WTC11 (cell line): Measurements from ENCODE around the gene GABRG3. TPM values are rescaled to one million over a fixed set of nuclear protein-coding genes. Genes with fewer than 3 reads are reported as not detected.

Experiments
- ATAC-seq: fragments of 200-7000 bp; cut with Tn5 transposase; 2 replicates; pipeline ENCODE4 v1.10.0; 2021; ENCODE audit warnings: mild to moderate bottlenecking, moderate library complexity
- CTCF ChIA-PET: fragments of 300-600 bp; sonication (Branson Sonifier 250); formaldehyde crosslinking; loops from one replicate; lab custom pipeline; 2021; ENCODE audit warnings: antibody characterized with exemption; lab: Charles Lee
- POLR2A ChIA-PET: fragments of 350-600 bp; sonication (Branson Sonifier 250); formaldehyde crosslinking; loops from one replicate; lab custom pipeline; 2021; ENCODE audit warnings: antibody characterized with exemption; lab: Charles Lee
- DNase-seq: peaks from one replicate; pipeline ENCODE4 v3.0.0; 2021; ENCODE audit warnings: low spot score
- H3K27ac Mint-ChIP-seq: 2 replicates; pipeline ENCODE4 v1.8.0; 2021; ENCODE audit warnings: mixed read lengths
- H3K27me3 Mint-ChIP-seq: 2 replicates; pipeline ENCODE4 v1.8.0; 2021; ENCODE audit warnings: low read depth, mild to moderate bottlenecking, moderate library complexity, mixed read lengths
- H3K36me3 Mint-ChIP-seq: 2 replicates; pipeline ENCODE4 v1.8.0; 2021; ENCODE audit warnings: mixed read lengths
- H3K4me1 Mint-ChIP-seq: 2 replicates; pipeline ENCODE4 v1.8.0; 2022; ENCODE audit warnings: mixed read lengths
- H3K4me3 Mint-ChIP-seq: 2 replicates; pipeline ENCODE4 v1.8.0; 2021; ENCODE audit warnings: mild to moderate bottlenecking, moderate library complexity, mixed read lengths
- H3K9me3 Mint-ChIP-seq: 2 replicates; pipeline ENCODE4 v1.8.0; 2021; ENCODE audit warnings: mixed read lengths
- CREM ChIP-seq: sonication (generic); formaldehyde crosslinking; IDR thresholded peaks from 2 replicates; pipeline ENCODE4 v1.8.1; 2022; ENCODE audit warnings: mild to moderate bottlenecking, missing genetic modification reagents, moderate library complexity
- ELF4 ChIP-seq: sonication (generic); formaldehyde crosslinking; IDR thresholded peaks from 2 replicates; pipeline ENCODE4 v1.8.1; 2022; ENCODE audit warnings: low read depth, mild to moderate bottlenecking, moderate library complexity, missing genetic modification reagents
- ETV6 ChIP-seq: sonication (generic); formaldehyde crosslinking; IDR thresholded peaks from 2 replicates; pipeline ENCODE4 v1.8.1; 2022; ENCODE audit warnings: mild to moderate bottlenecking, missing genetic modification reagents
- FOXP1 ChIP-seq: sonication (generic); formaldehyde crosslinking; IDR thresholded peaks from 2 replicates; pipeline ENCODE4 v1.8.0; 2022; ENCODE audit warnings: missing genetic modification reagents, mild to moderate bottlenecking, moderate library complexity, borderline replicate concordance
- GABPB1 ChIP-seq: sonication (generic); formaldehyde crosslinking; IDR thresholded peaks from 2 replicates; pipeline ENCODE4 v1.8.1; 2023; ENCODE audit warnings: mild to moderate bottlenecking, missing genetic modification reagents
- GTF2I ChIP-seq: fragments of 250-450 bp; sonication (Bioruptor Pico); conservative IDR thresholded peaks from 2 replicates; pipeline ENCODE4 v1.4.0; 2021; ENCODE audit warnings: mild to moderate bottlenecking
- HMGA2 ChIP-seq: fragments of 250-450 bp; sonication (Bioruptor Pico); IDR thresholded peaks from 2 replicates; pipeline ENCODE4 v1.4.0; 2021; ENCODE audit warnings: mild to moderate bottlenecking, moderate library complexity
- IRF2 ChIP-seq: sonication (generic); formaldehyde crosslinking; IDR thresholded peaks from 2 replicates; pipeline ENCODE4 v1.8.0; 2022; ENCODE audit warnings: low read depth, missing genetic modification reagents, borderline replicate concordance
- JAZF1 ChIP-seq: fragments of 250-450 bp; sonication (Bioruptor Pico); IDR thresholded peaks from 2 replicates; pipeline ENCODE4 v1.9.0; 2021; ENCODE audit warnings: moderate library complexity, mild to moderate bottlenecking, inconsistent platforms
- NR2C2 ChIP-seq: sonication (generic); formaldehyde crosslinking; IDR thresholded peaks from 2 replicates; pipeline ENCODE4 v1.8.0; 2022; ENCODE audit warnings: mild to moderate bottlenecking, missing genetic modification reagents
- NR3C1 ChIP-seq: sonication (generic); formaldehyde crosslinking; conservative IDR thresholded peaks from 2 replicates; pipeline ENCODE4 v1.8.1; 2023; ENCODE audit warnings: low read depth, mild to moderate bottlenecking, missing genetic modification reagents
- TEAD1 ChIP-seq: sonication (generic); formaldehyde crosslinking; IDR thresholded peaks from 2 replicates; pipeline ENCODE4 v1.8.0; 2022; ENCODE audit warnings: mild to moderate bottlenecking, missing genetic modification reagents
- ZNF219 ChIP-seq: sonication (generic); formaldehyde crosslinking; IDR thresholded peaks from 2 replicates; pipeline ENCODE4 v1.8.0; 2023; ENCODE audit warnings: missing genetic modification reagents, mild to moderate bottlenecking, borderline replicate concordance
- ZNF396 ChIP-seq: fragments of 250-450 bp; sonication (Bioruptor Pico); IDR thresholded peaks from 2 replicates; pipeline ENCODE4 v1.8.0; 2021; ENCODE audit warnings: mild to moderate bottlenecking, moderate library complexity, borderline replicate concordance
- ZNF423 ChIP-seq: fragments of 250-450 bp; sonication (Bioruptor Pico); IDR thresholded peaks from 2 replicates; pipeline ENCODE4 v2.1.2; 2022; ENCODE audit warnings: mild to moderate bottlenecking, moderate library complexity
- total RNA-seq: library from RNA; stranded (reverse); gene quantifications from 3 replicates; pipeline ENCODE4 v1.2.3, GENCODE V29; 2021
- TF ChIP-seq, protein P1 (sequence below): fragments of 250-450 bp; sonication (Bioruptor Pico); IDR thresholded peaks from 2 replicates; pipeline ENCODE4 v1.9.0; 2021; ENCODE audit warnings: moderate library complexity, mild to moderate bottlenecking, inconsistent platforms, borderline replicate concordance
- TF ChIP-seq, protein P2 (sequence below): sonication (generic); formaldehyde crosslinking; IDR thresholded peaks from 2 replicates; pipeline ENCODE4 v1.8.1; 2022; ENCODE audit warnings: low read depth, mild to moderate bottlenecking, moderate library complexity, missing genetic modification reagents, borderline replicate concordance
- TF ChIP-seq, protein P3 (sequence below): fragments of 250-450 bp; sonication (Bioruptor Pico); IDR thresholded peaks from 2 replicates; pipeline ENCODE4 v1.9.0; 2021; ENCODE audit warnings: mild to moderate bottlenecking
- TF ChIP-seq, protein P4 (sequence below): fragments of 200-600 bp; IDR thresholded peaks from 2 replicates; pipeline ENCODE4 v1.8.0; 2022; ENCODE audit warnings: antibody characterized with exemption
- TF ChIP-seq, protein P5 (sequence below): fragments of 250-450 bp; sonication (Bioruptor Pico); IDR thresholded peaks from 2 replicates; pipeline ENCODE4 v2.1.2; 2022; ENCODE audit warnings: mild to moderate bottlenecking, moderate library complexity
- TF ChIP-seq, protein P6 (sequence below): sonication (generic); formaldehyde crosslinking; IDR thresholded peaks from 2 replicates; pipeline ENCODE4 v1.8.0; 2022; ENCODE audit warnings: missing genetic modification reagents

The GABRG3 gene
- total RNA-seq, 1 experiment from 2014 or later = 0.72 TPM

DNA sequence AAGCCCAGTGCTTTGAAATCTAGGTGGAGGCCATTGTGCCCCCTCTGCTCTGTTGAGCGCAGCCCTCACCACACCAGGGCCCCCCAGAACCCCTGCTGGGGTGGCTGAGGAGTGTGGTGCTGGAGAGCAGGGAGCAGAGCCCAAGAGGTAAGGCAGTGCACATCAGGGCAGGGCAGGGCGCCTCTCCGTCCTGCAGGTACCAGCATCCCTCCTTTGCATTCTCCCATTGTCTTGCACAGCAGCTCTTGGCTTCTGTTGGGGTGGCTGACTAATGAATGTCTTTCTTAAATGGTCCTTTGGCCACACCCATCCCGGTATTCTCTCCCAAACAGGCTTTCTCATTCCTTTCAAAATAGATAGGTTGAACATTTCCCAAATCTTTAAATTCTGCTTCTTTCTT, 41.4 kb upstream of the GABRG3 start:
- TF ChIP-seq TEAD1 (no peak), HMGA2 (CRISPR knock-in tag) (no peak), ZNF219 (CRISPR knock-in tag) (no peak), NR3C1 (CRISPR knock-in tag) (no peak), GABPB1 (CRISPR knock-in tag) (no peak), NR2C2 (CRISPR knock-in tag) (no peak)
- TF ChIP-seq, protein P1, sequence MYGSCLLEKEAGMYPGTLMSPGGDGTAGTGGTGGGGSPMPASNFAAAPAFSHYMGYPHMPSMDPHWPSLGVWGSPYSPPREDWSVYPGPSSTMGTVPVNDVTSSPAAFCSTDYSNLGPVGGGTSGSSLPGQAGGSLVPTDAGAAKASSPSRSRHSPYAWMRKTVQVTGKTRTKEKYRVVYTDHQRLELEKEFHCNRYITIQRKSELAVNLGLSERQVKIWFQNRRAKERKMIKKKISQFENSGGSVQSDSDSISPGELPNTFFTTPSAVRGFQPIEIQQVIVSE (CRISPR knock-in tag) = no peak
- TF ChIP-seq, protein P2, sequence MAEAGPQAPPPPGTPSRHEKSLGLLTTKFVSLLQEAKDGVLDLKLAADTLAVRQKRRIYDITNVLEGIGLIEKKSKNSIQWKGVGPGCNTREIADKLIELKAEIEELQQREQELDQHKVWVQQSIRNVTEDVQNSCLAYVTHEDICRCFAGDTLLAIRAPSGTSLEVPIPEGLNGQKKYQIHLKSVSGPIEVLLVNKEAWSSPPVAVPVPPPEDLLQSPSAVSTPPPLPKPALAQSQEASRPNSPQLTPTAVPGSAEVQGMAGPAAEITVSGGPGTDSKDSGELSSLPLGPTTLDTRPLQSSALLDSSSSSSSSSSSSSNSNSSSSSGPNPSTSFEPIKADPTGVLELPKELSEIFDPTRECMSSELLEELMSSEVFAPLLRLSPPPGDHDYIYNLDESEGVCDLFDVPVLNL (CRISPR knock-in tag) = no peak
- TF ChIP-seq, protein P3, sequence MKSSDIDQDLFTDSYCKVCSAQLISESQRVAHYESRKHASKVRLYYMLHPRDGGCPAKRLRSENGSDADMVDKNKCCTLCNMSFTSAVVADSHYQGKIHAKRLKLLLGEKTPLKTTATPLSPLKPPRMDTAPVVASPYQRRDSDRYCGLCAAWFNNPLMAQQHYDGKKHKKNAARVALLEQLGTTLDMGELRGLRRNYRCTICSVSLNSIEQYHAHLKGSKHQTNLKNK (CRISPR knock-in tag) = no peak
- Mint-ChIP-seq H3K27me3 (no peaks in the 10 kb centered on the region), H3K27ac (no peak overlapping the region), H3K9me3 (no peaks in the 10 kb centered on the region), H3K4me3 (no peak overlapping the region), H3K36me3 (no peaks in the 10 kb centered on the region; the same call in 1 of the 2 replicates), H3K4me1 (peaks cover 2% of the 10 kb centered on the region; the same call in 1 of the 2 replicates)
- DNase-seq (no peak), ATAC-seq (peak; percentile 60)
- ChIA-PET CTCF (interaction anchor here (1.1 to 2.1 kb wide), 2 partner anchors 38 to 39 kb away, joined by 3 to 6 read pairs; no protein-coding TSS in a partner anchor), POLR2A (interaction anchor here (0.6 to 1.1 kb wide), 2 partner anchors 10 to 115 kb away, joined by 3 read pairs; no protein-coding TSS in a partner anchor)

DNA sequence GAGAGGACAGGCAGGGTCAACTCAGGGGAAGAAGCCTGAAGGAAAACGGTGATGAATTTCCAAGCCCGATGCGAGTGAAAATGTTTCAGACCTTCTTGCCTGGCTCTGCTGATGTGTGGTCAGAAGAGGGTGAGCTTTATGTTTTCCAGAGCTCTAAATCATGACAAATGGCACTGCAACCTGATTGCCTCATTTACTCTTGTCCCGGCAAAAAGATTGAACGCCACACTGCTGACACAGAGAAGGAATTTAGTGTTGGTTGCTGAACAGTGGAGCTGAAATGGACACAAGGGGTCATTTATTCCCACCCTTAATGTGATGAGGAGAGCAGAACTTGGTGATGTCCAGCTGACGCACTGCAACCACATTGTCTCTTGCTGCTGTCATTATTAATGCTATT, 36.1 kb upstream of the GABRG3 start:
- H3K36me3 Mint-ChIP-seq = no peaks in the 10 kb centered on the region; the same call in none of the 2 replicates
- H3K9me3 Mint-ChIP-seq = no peaks in the 10 kb centered on the region
- H3K27ac Mint-ChIP-seq = no peak overlapping the region
- ChIA-PET CTCF (interaction anchor here (1.3 kb wide), 1 partner anchor 44 kb away, joined by 3 read pairs; no protein-coding TSS in a partner anchor), POLR2A (no interaction called here)
- no peaks in the 10 kb centered on the region for H3K27me3 Mint-ChIP-seq
- ATAC-seq (no peak), DNase-seq (no peak)
- H3K4me1 Mint-ChIP-seq = no peaks in the 10 kb centered on the region
- TF ChIP-seq ELF4 (CRISPR knock-in tag) (no peak), NR3C1 (CRISPR knock-in tag) (no peak), FOXP1 (no peak), ZNF423 (no peak), ETV6 (CRISPR knock-in tag) (no peak), JAZF1 (CRISPR knock-in tag) (no peak), CREM (CRISPR knock-in tag) (no peak), ZNF396 (CRISPR knock-in tag) (no peak), GTF2I (CRISPR knock-in tag) (no peak), IRF2 (CRISPR knock-in tag) (no peak)
- TF ChIP-seq, protein P4, sequence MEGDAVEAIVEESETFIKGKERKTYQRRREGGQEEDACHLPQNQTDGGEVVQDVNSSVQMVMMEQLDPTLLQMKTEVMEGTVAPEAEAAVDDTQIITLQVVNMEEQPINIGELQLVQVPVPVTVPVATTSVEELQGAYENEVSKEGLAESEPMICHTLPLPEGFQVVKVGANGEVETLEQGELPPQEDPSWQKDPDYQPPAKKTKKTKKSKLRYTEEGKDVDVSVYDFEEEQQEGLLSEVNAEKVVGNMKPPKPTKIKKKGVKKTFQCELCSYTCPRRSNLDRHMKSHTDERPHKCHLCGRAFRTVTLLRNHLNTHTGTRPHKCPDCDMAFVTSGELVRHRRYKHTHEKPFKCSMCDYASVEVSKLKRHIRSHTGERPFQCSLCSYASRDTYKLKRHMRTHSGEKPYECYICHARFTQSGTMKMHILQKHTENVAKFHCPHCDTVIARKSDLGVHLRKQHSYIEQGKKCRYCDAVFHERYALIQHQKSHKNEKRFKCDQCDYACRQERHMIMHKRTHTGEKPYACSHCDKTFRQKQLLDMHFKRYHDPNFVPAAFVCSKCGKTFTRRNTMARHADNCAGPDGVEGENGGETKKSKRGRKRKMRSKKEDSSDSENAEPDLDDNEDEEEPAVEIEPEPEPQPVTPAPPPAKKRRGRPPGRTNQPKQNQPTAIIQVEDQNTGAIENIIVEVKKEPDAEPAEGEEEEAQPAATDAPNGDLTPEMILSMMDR = no peak
- TF ChIP-seq, protein P5, sequence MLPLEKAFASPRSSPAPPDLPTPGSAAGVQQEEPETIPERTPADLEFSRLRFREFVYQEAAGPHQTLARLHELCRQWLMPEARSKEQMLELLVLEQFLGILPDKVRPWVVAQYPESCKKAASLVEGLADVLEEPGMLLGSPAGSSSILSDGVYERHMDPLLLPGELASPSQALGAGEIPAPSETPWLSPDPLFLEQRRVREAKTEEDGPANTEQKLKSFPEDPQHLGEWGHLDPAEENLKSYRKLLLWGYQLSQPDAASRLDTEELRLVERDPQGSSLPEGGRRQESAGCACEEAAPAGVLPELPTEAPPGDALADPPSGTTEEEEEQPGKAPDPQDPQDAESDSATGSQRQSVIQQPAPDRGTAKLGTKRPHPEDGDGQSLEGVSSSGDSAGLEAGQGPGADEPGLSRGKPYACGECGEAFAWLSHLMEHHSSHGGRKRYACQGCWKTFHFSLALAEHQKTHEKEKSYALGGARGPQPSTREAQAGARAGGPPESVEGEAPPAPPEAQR = no peak
- TF ChIP-seq, protein P6, sequence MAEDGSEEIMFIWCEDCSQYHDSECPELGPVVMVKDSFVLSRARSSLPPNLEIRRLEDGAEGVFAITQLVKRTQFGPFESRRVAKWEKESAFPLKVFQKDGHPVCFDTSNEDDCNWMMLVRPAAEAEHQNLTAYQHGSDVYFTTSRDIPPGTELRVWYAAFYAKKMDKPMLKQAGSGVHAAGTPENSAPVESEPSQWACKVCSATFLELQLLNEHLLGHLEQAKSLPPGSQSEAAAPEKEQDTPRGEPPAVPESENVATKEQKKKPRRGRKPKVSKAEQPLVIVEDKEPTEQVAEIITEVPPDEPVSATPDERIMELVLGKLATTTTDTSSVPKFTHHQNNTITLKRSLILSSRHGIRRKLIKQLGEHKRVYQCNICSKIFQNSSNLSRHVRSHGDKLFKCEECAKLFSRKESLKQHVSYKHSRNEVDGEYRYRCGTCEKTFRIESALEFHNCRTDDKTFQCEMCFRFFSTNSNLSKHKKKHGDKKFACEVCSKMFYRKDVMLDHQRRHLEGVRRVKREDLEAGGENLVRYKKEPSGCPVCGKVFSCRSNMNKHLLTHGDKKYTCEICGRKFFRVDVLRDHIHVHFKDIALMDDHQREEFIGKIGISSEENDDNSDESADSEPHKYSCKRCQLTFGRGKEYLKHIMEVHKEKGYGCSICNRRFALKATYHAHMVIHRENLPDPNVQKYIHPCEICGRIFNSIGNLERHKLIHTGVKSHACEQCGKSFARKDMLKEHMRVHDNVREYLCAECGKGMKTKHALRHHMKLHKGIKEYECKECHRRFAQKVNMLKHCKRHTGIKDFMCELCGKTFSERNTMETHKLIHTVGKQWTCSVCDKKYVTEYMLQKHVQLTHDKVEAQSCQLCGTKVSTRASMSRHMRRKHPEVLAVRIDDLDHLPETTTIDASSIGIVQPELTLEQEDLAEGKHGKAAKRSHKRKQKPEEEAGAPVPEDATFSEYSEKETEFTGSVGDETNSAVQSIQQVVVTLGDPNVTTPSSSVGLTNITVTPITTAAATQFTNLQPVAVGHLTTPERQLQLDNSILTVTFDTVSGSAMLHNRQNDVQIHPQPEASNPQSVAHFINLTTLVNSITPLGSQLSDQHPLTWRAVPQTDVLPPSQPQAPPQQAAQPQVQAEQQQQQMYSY (CRISPR knock-in tag) = no peak
- no peak overlapping the region for H3K4me3 Mint-ChIP-seq
